IMR-90 (cell line): ENCODE measurements around the gene LARP4B. TPM values are rescaled to one million over a fixed set of nuclear protein-coding genes. Genes with fewer than 3 reads are reported as not detected.

Experiments
- ATAC-seq: fragments of 200-7000 bp; cut with Tn5 transposase; 2 replicates; pipeline ENCODE4 v1.9.1; 2020; ENCODE audit warnings: low read depth, mild to moderate bottlenecking, moderate library complexity
- BruUV-seq: library from RNA; stranded (reverse); fragments of 400-500 nt; replicated peaks from 2 replicates; lab custom pipeline; 2021; lab: Mats Ljungman, UMichigan
- CTCF ChIA-PET: fragments of 300-600 bp; formaldehyde crosslinking; extraction: SDS; loops from one replicate; lab custom pipeline; 2021; ENCODE audit warnings: antibody characterized with exemption; lab: Yijun Ruan, JAX
- POLR2A ChIA-PET: fragments of 300-600 bp; sonication (Branson Sonifier 250); formaldehyde crosslinking; loops from one replicate; lab custom pipeline; 2022; ENCODE audit warnings: antibody characterized with exemption; ENCODE audit not compliant: unreplicated experiment; lab: Charles Lee
- DNase-seq: peaks from one replicate; pipeline ENCODE4 v3.0.0; 2013
- H2AFZ ChIP-seq: replicated peaks from 2 replicates; pipeline ENCODE3; 2013; ENCODE audit warnings: low read length, mild to moderate bottlenecking; ENCODE audit not compliant: poor library complexity
- H2AK5ac ChIP-seq: 2 replicates; pipeline ENCODE4 v1.6.1; 2013; ENCODE audit warnings: low read depth, low read length, inconsistent platforms
- H2AK9ac ChIP-seq: replicated peaks from 2 replicates; pipeline ENCODE3; 2013; ENCODE audit warnings: mild to moderate bottlenecking, low read depth, low read length, moderate library complexity; ENCODE audit not compliant: poor library complexity
- H2BK120ac ChIP-seq: 2 replicates; pipeline ENCODE4 v1.6.1; 2013; ENCODE audit warnings: low read depth, low read length, inconsistent platforms
- H2BK15ac ChIP-seq: 3 replicates; pipeline ENCODE4 v1.6.1; 2013; ENCODE audit warnings: low read depth, low read length, inconsistent platforms
- H2BK20ac ChIP-seq: 2 replicates; pipeline ENCODE4 v1.6.1; 2013; ENCODE audit warnings: low read depth, mild to moderate bottlenecking, inconsistent platforms, low read length, moderate library complexity
- H2BK5ac ChIP-seq: 2 replicates; pipeline ENCODE4 v1.6.1; 2013; ENCODE audit warnings: mild to moderate bottlenecking, low read depth, low read length, inconsistent platforms; ENCODE audit not compliant: poor library complexity, severe bottlenecking
- H3K14ac ChIP-seq: replicated peaks from 2 replicates; pipeline ENCODE4 v1.6.1; 2013; ENCODE audit warnings: low read depth, low read length, inconsistent platforms
- H3K18ac ChIP-seq: 2 replicates; pipeline ENCODE4 v1.6.1; 2013; ENCODE audit warnings: low read depth, low read length, control low read depth
- H3K23ac ChIP-seq: 2 replicates; pipeline ENCODE4 v1.6.1; 2013; ENCODE audit warnings: low read depth, low read length, inconsistent platforms
- H3K27ac ChIP-seq: 2 replicates; pipeline ENCODE4 v1.5.1; 2013; ENCODE audit warnings: mild to moderate bottlenecking, control low read depth, low read length; ENCODE audit not compliant: insufficient read depth
- H3K27me3 ChIP-seq: 2 replicates; pipeline ENCODE4 v1.6.1; 2013; ENCODE audit warnings: low read length; ENCODE audit not compliant: control insufficient read depth, insufficient read depth
- H3K36me3 ChIP-seq: 2 replicates; pipeline ENCODE4 v1.6.1; 2013; ENCODE audit warnings: low read length, mixed read lengths; ENCODE audit not compliant: control insufficient read depth, insufficient read depth
- H3K4ac ChIP-seq: 2 replicates; pipeline ENCODE4 v1.6.1; 2013; ENCODE audit warnings: low read depth, low read length, inconsistent platforms
- H3K4me1 ChIP-seq: 2 replicates; pipeline ENCODE4 v1.6.1; 2013; ENCODE audit warnings: low read length, mixed read lengths; ENCODE audit not compliant: control insufficient read depth, insufficient read depth
- H3K4me2 ChIP-seq: 2 replicates; pipeline ENCODE4 v1.6.1; 2013; ENCODE audit warnings: low read depth, mild to moderate bottlenecking, control low read depth, low read length, moderate library complexity
- H3K4me3 ChIP-seq: 2 replicates; pipeline ENCODE4 v1.5.1; 2013; ENCODE audit warnings: low read depth, mild to moderate bottlenecking, control low read depth, low read length, moderate library complexity; ENCODE audit not compliant: insufficient read depth
- H3K56ac ChIP-seq: 2 replicates; pipeline ENCODE4 v1.6.1; 2013; ENCODE audit warnings: low read length, inconsistent platforms; ENCODE audit not compliant: insufficient read depth; ENCODE audit errors: extremely low read depth
- H3K79me1 ChIP-seq, 2 experiments: 2 replicates each; pipeline ENCODE4 v1.6.1; 2013; ENCODE audit warnings: low read length in 2 of 2, inconsistent platforms in 1 of 2, low read depth in 1 of 2
- H3K9ac ChIP-seq: 2 replicates; pipeline ENCODE4 v1.6.1; 2013; ENCODE audit warnings: low read depth, low read length, control low read depth
- H3K9me1 ChIP-seq: 2 replicates; pipeline ENCODE4 v1.6.1; 2013; ENCODE audit warnings: low read length, inconsistent platforms; ENCODE audit not compliant: insufficient read depth
- H3K9me3 ChIP-seq: 2 replicates; pipeline ENCODE4 v1.6.1; 2013; ENCODE audit warnings: low read length; ENCODE audit not compliant: control insufficient read depth, insufficient read depth
- H4K20me1 ChIP-seq: 2 replicates; pipeline ENCODE4 v1.6.1; 2013; ENCODE audit warnings: low read length, inconsistent platforms; ENCODE audit not compliant: insufficient read depth
- H4K5ac ChIP-seq: 2 replicates; pipeline ENCODE4 v1.6.1; 2013; ENCODE audit warnings: mild to moderate bottlenecking, low read depth, low read length, control low read depth
- H4K8ac ChIP-seq, 2 experiments: 2 replicates each; pipeline ENCODE4 v1.6.1; 2013; ENCODE audit warnings: low read depth in 2 of 2, low read length in 2 of 2, control low read depth in 1 of 2, inconsistent platforms in 1 of 2
- H4K91ac ChIP-seq: 2 replicates; pipeline ENCODE4 v1.6.1; 2013; ENCODE audit warnings: low read depth, low read length, inconsistent platforms; ENCODE audit not compliant: insufficient read depth
- BHLHE40 ChIP-seq: fragments of 150-350 bp; IDR thresholded peaks from 2 replicates; pipeline ENCODE4 v1.6.1; 2016; ENCODE audit warnings: mild to moderate bottlenecking, low read depth, low read length
- CHD1 ChIP-seq: IDR thresholded peaks from 2 replicates; pipeline ENCODE4 v1.6.1; 2012; ENCODE audit warnings: low read depth, low read length, improper control_type of control experiment
- MAFK ChIP-seq: IDR thresholded peaks from 2 replicates; pipeline ENCODE4 v1.6.1; 2012; ENCODE audit warnings: low read depth, low read length, improper control_type of control experiment
- MAZ ChIP-seq: IDR thresholded peaks from 2 replicates; pipeline ENCODE4 v1.6.1; 2012; ENCODE audit warnings: low read depth, mild to moderate bottlenecking, low read length, improper control_type of control experiment, moderate library complexity, borderline replicate concordance
- NFE2L2 ChIP-seq: fragments of 150-350 bp; IDR thresholded peaks from 2 replicates; pipeline ENCODE4 v1.6.1; 2016; ENCODE audit warnings: low read depth, mild to moderate bottlenecking, low read length
- POLR2A ChIP-seq: IDR thresholded peaks from 2 replicates; pipeline ENCODE4 v1.6.1; 2012; ENCODE audit warnings: mild to moderate bottlenecking, low read depth, low read length
- RAD21 ChIP-seq: IDR thresholded peaks from 2 replicates; pipeline ENCODE4 v1.6.1; 2012; ENCODE audit warnings: low read length, improper control_type of control experiment
- RCOR1 ChIP-seq: IDR thresholded peaks from 2 replicates; pipeline ENCODE4 v1.6.1; 2012; ENCODE audit warnings: mild to moderate bottlenecking, low read length, improper control_type of control experiment; ENCODE audit not compliant: insufficient replicate concordance
- RFX5 ChIP-seq: IDR thresholded peaks from 2 replicates; pipeline ENCODE4 v1.8.0; 2012; ENCODE audit warnings: low read depth, mild to moderate bottlenecking, low read length, moderate library complexity
- SMC3 ChIP-seq: fragments of 150-350 bp; IDR thresholded peaks from 2 replicates; pipeline ENCODE4 v1.6.1; 2016; ENCODE audit warnings: low read depth, mild to moderate bottlenecking, antibody characterized with exemption, low read length, moderate library complexity
- WGBS, 2 experiments: methylation state at CpG; one replicate each; pipeline versions ENCODE4 v1.1.5 to v1.1.7; 2013; ENCODE audit warnings: missing lambda C conversion rate in 2 of 2; ENCODE audit not compliant: insufficient read length in 1 of 2; ENCODE audit errors: extremely low coverage in 2 of 2; 5-methylcytosine and 5-hydroxymethylcytosine counted together
- dilution Hi-C: fragments of 300-500 bp; cut with HindIII; formaldehyde crosslinking; loops from one replicate; pipeline ENCODE4 v1.14.3; 2018; ENCODE audit warnings: low sequenced_read_pairs; ENCODE audit not compliant: unreplicated experiment
- in situ Hi-C: fragments of 300-500 bp; cut with MboI; formaldehyde crosslinking; loops from 3 replicates; pipeline ENCODE4 v1.14.3; 2019; ENCODE audit warnings: low sequenced_read_pairs, inconsistent platforms, mixed read lengths
- intact Hi-C: fragments of 100-400 bp; cut with micrococcal nuclease; formaldehyde crosslinking; loops from 2 replicates; pipeline ENCODE4 v1.10.0; 2022
- polyA plus RNA-seq, 3 experiments: library from polyadenylated mRNA; depleted of rRNA; stranded (reverse); fragments of >200 nt; gene quantifications; 2 replicates each; pipeline ENCODE4 v1.2.3, GENCODE V29; 2012; ENCODE audit warnings: low replicate concordance in 1 of 3
- total RNA-seq: library from RNA; depleted of rRNA; stranded (reverse); fragments of >200 nt; gene quantifications from 2 replicates; pipeline ENCODE4 v1.2.3, GENCODE V29; 2012
- TF ChIP-seq, protein P1 (sequence below): fragments of 150-350 bp; IDR thresholded peaks from 2 replicates; pipeline ENCODE4 v1.6.1; 2016; ENCODE audit warnings: low read depth, mild to moderate bottlenecking, low read length, moderate library complexity, borderline replicate concordance
- TF ChIP-seq, protein P2 (sequence below): conservative IDR thresholded peaks from 2 replicates; pipeline ENCODE4 v1.5.1; 2012; ENCODE audit warnings: mild to moderate bottlenecking, low read depth, low read length, improper control_type of control experiment
- TF ChIP-seq, protein P3 (sequence below): fragments of 150-350 bp; IDR thresholded peaks from 2 replicates; pipeline ENCODE4 v1.6.1; 2017; ENCODE audit warnings: mild to moderate bottlenecking, antibody characterized with exemption, low read length, low read depth

Gene LARP4B
- total and polyA plus RNA-seq, 2 of the 4 experiments (the other 2 are of a cell fraction): 24.3 to 25.5 TPM

DNA sequence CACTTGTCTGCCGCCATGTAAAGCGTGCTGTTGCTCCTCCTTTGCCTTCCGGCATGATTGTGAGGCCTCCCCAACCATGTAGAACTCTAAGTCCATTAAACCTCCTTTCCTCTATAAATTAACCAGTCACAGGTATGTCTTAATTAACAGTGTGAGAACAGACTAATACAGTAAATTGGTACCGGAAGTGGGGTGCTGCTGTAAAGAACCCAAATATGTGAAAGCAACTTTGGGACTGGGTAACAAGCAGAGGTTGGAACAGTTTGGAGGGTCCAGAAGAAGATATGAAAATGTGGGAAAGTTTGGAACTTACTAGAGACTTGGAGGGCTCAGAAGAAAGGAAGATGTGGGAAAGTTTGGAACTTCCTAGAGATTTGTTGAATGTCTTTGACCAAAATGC is 135.3 kb downstream of the LARP4B start:
- WGBS, 2 experiments: 100% methylated on average over 1 of the region's 4 CpGs; no CpG with 5 or more reads in 1 of the 2 experiments
- dilution Hi-C loops: no loop called here

More for the DNA sequence above, 135.3 kb downstream of the LARP4B start:
- no peak overlapping the region for H4K8ac ChIP-seq
- intact Hi-C loops (no loop called here), in situ Hi-C loops (loop anchor here (10.0 kb wide), 1 partner anchor 291 kb away; no protein-coding TSS in a partner anchor)
- H3K79me1 ChIP-seq: peaks cover 0 to 7% of the 10 kb centered on the region in 2 experiments; a peak in 2 of 4 replicates
- peaks cover 4% of the 10 kb centered on the region for H3K9me3 ChIP-seq
- no peak overlapping the region for H3K18ac ChIP-seq
- POLR2A ChIA-PET: no interaction called here
- no peak overlapping the region for H3K56ac ChIP-seq
- no peak overlapping the region for H3K4ac ChIP-seq
- BruUV-seq: no TSS peak
- no peak overlapping the region for H4K5ac ChIP-seq
- peaks cover 8% of the 10 kb centered on the region for H3K4me1 ChIP-seq
- no peak overlapping the region for H3K4me2 ChIP-seq
- no peak overlapping the region for H2AFZ ChIP-seq
- no peak overlapping the region for H2AK9ac ChIP-seq
- no peak overlapping the region for H3K14ac ChIP-seq
- H2BK20ac ChIP-seq: no peak overlapping the region
- H3K9ac ChIP-seq: no peak overlapping the region
- DNase-seq: no peak
- H3K4me3 ChIP-seq: no peak overlapping the region
- H2BK120ac ChIP-seq: no peak overlapping the region
- H4K91ac ChIP-seq: no peak overlapping the region
- H2BK5ac ChIP-seq: no peak overlapping the region
- peaks cover 6% of the 10 kb centered on the region for H3K9me1 ChIP-seq
- no peak overlapping the region for H3K27ac ChIP-seq
- no peaks in the 10 kb centered on the region for H3K36me3 ChIP-seq
- H2AK5ac ChIP-seq: no peak overlapping the region
- CTCF ChIA-PET: no interaction called here
- H4K20me1 ChIP-seq: 0 out of 2 replicates have a peak, but pooled peaks cover 4% of the 10 kb centered on the region
- no peak overlapping the region for H3K23ac ChIP-seq
- H3K27me3 ChIP-seq: no peaks in the 10 kb centered on the region
- H2BK15ac ChIP-seq: no peak overlapping the region
- no peak for TF ChIP-seq NFE2L2
- TF ChIP-seq RCOR1: no peak
- TF ChIP-seq, protein P1, sequence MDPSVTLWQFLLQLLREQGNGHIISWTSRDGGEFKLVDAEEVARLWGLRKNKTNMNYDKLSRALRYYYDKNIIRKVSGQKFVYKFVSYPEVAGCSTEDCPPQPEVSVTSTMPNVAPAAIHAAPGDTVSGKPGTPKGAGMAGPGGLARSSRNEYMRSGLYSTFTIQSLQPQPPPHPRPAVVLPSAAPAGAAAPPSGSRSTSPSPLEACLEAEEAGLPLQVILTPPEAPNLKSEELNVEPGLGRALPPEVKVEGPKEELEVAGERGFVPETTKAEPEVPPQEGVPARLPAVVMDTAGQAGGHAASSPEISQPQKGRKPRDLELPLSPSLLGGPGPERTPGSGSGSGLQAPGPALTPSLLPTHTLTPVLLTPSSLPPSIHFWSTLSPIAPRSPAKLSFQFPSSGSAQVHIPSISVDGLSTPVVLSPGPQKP: no peak
- TF ChIP-seq MAFK: no peak
- no peak for TF ChIP-seq RAD21
- TF ChIP-seq BHLHE40: no peak
- TF ChIP-seq, protein P2, sequence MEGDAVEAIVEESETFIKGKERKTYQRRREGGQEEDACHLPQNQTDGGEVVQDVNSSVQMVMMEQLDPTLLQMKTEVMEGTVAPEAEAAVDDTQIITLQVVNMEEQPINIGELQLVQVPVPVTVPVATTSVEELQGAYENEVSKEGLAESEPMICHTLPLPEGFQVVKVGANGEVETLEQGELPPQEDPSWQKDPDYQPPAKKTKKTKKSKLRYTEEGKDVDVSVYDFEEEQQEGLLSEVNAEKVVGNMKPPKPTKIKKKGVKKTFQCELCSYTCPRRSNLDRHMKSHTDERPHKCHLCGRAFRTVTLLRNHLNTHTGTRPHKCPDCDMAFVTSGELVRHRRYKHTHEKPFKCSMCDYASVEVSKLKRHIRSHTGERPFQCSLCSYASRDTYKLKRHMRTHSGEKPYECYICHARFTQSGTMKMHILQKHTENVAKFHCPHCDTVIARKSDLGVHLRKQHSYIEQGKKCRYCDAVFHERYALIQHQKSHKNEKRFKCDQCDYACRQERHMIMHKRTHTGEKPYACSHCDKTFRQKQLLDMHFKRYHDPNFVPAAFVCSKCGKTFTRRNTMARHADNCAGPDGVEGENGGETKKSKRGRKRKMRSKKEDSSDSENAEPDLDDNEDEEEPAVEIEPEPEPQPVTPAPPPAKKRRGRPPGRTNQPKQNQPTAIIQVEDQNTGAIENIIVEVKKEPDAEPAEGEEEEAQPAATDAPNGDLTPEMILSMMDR: no peak
- TF ChIP-seq MAZ: no peak
- no peak for TF ChIP-seq SMC3
- TF ChIP-seq POLR2A: no peak
- TF ChIP-seq CHD1: no peak
- TF ChIP-seq RFX5: no peak
- TF ChIP-seq, protein P3, sequence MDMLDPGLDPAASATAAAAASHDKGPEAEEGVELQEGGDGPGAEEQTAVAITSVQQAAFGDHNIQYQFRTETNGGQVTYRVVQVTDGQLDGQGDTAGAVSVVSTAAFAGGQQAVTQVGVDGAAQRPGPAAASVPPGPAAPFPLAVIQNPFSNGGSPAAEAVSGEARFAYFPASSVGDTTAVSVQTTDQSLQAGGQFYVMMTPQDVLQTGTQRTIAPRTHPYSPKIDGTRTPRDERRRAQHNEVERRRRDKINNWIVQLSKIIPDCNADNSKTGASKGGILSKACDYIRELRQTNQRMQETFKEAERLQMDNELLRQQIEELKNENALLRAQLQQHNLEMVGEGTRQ: no peak
- ATAC-seq: no peak
